ENCODE data around the gene PSMG3. TPM values are rescaled to one million over a fixed set of nuclear protein-coding genes. Genes with fewer than 3 reads are reported as not detected.
"Not testable (repeated sequence)": the region's sequence is repeated elsewhere in the genome, so short reads cannot be mapped to it uniquely, and the experiment has no call there.

Gene PSMG3
- total RNA-seq, 1 experiment from 2014 or later = 59.4 TPM

- in situ Hi-C loops (cut with HindIII; ENCODE audit: low pct_unique_long_range_greater_than_20kb, low sequenced_read_pairs); H3K27me3 ChIP-seq (ENCODE audit: control insufficient read depth, insufficient read depth, low read length); DNase-seq (ENCODE audit: low read depth, low spot score); H3K36me3 ChIP-seq (ENCODE audit: control insufficient read depth, insufficient read depth, low read length); BruUV-seq (replicated peaks); H3K4me3 ChIP-seq (ENCODE audit: low read depth in 2 of 2, low read length in 2 of 2); ATAC-seq; H3K9me3 ChIP-seq (ENCODE audit: control insufficient read depth, insufficient read depth, low read depth, low read length); intact Hi-C loops (cut with micrococcal nuclease; ENCODE audit: unreplicated experiment): not testable (repeated sequence)
- Histone ChIP-seq H3K4me1 (ENCODE audit: control insufficient read depth, insufficient read depth, low read length) (peaks cover 37% of the 10 kb centered on the region), H3K27ac (ENCODE audit: low read length) (peak overlapping the region; percentile 80)
- ChIA-PET CTCF (interaction anchor here (0.6 kb wide), 1 partner anchor 15 kb away, joined by 3 read pairs; no protein-coding TSS in a partner anchor), POLR2A (interaction anchor here (0.6 to 1.1 kb wide), 3 partner anchors 8 to 13 kb away, joined by 3 to 8 read pairs (median 4); no protein-coding TSS in a partner anchor)
These were observed 50.4 kb downstream of the PSMG3 start for GRCh38 chr7:1519322-1519922.

Other genes with a start within 250 kb of the PSMG3 start
- gene MICALL2, start 110.6 kb downstream of the PSMG3 start, total RNA-seq (2021; ENCODE audit: unreplicated experiment) = 144 TPM
- 173 TPM for gene INTS1, start 65.6 kb downstream of the PSMG3 start, total RNA-seq (2021; ENCODE audit: unreplicated experiment)
- 125 TPM for gene MAFK, start 39.3 kb downstream of the PSMG3 start, total RNA-seq (2021; ENCODE audit: unreplicated experiment)
- 9.2 TPM for gene TMEM184A, start 13.8 kb downstream of the PSMG3 start, total RNA-seq (2021; ENCODE audit: unreplicated experiment)
- gene ELFN1, start 100.2 kb upstream of the PSMG3 start, total RNA-seq (2021; ENCODE audit: unreplicated experiment) = 39.0 TPM

Data from Panc1 (cell line).